Smooth muscle cell (in vitro differentiated cells): ENCODE results near the gene ERCC6L2. TPM values are rescaled to one million over a fixed set of nuclear protein-coding genes. Genes with fewer than 3 reads are reported as not detected.

Experiments used
- DNase-seq: peaks from one replicate; lab custom pipeline; 2025; ENCODE audit not compliant: unreplicated experiment; lab: John Stamatoyannopoulos, UW
- H2AFZ ChIP-seq: fragments of 200-600 bp; sonication (generic); 2 replicates; pipeline ENCODE4 v1.6.0; 2016; ENCODE audit warnings: antibody characterized with exemption, low read depth, mild to moderate bottlenecking
- H3F3A ChIP-seq: fragments of 200-600 bp; sonication (generic); 2 replicates; pipeline ENCODE4 v1.6.0; 2017; ENCODE audit warnings: antibody characterized with exemption, low read depth
- H3K27ac ChIP-seq: fragments of 200-600 bp; sonication (generic); 2 replicates; pipeline ENCODE4 v1.5.1; 2016; ENCODE audit warnings: low read depth, mild to moderate bottlenecking
- H3K27me3 ChIP-seq: fragments of 200-600 bp; sonication (generic); 2 replicates; pipeline ENCODE4 v1.6.1; 2016; ENCODE audit warnings: low read depth, mild to moderate bottlenecking
- H3K36me3 ChIP-seq: fragments of 200-600 bp; sonication (generic); 2 replicates; pipeline ENCODE4 v1.5.1; 2016; ENCODE audit warnings: low read depth
- H3K4me1 ChIP-seq: fragments of 200-600 bp; sonication (generic); 2 replicates; pipeline ENCODE4 v1.5.1; 2016; ENCODE audit warnings: low read depth
- H3K4me2 ChIP-seq: fragments of 200-600 bp; sonication (generic); 2 replicates; pipeline ENCODE4 v1.6.0; 2016; ENCODE audit warnings: mild to moderate bottlenecking
- H3K4me3 ChIP-seq: fragments of 200-600 bp; sonication (generic); 2 replicates; pipeline ENCODE4 v1.5.1; 2016; ENCODE audit warnings: mild to moderate bottlenecking
- H3K79me2 ChIP-seq: fragments of 200-600 bp; sonication (generic); 2 replicates; pipeline ENCODE4 v1.6.0; 2016; ENCODE audit warnings: low read depth, mild to moderate bottlenecking
- H3K9ac ChIP-seq: fragments of 200-600 bp; sonication (generic); 2 replicates; pipeline ENCODE4 v1.6.0; 2016; ENCODE audit warnings: low read depth
- H3K9me3 ChIP-seq: fragments of 200-600 bp; sonication (generic); replicated peaks from 2 replicates; pipeline ENCODE4 v1.5.1; 2016; ENCODE audit warnings: low read depth
- H4K20me1 ChIP-seq: fragments of 200-600 bp; sonication (generic); 2 replicates; pipeline ENCODE4 v1.6.0; 2016; ENCODE audit warnings: low read depth
- WGBS: methylation state at CpG from one replicate; pipeline ENCODE4 v1.1.7; 2016; ENCODE audit warnings: low lambda C conversion rate; 5-methylcytosine and 5-hydroxymethylcytosine counted together
- polyA plus RNA-seq: library from polyadenylated mRNA; unstranded; fragments of >200 nt; fragmentation: Nextera tagmentation; extraction: Ambion mirVana; gene quantifications from 2 replicates; pipeline ENCODE4 v1.2.1, GENCODE V29; 2016
- total RNA-seq: library from RNA; depleted of rRNA; stranded (reverse); fragments of >200 nt; gene quantifications from 2 replicates; pipeline ENCODE4 v1.2.3, GENCODE V29; 2014
- TF ChIP-seq, protein P1 (sequence below): fragments of 200-600 bp; sonication (generic); IDR thresholded peaks from 2 replicates; pipeline ENCODE4 v1.5.1; 2017; ENCODE audit warnings: borderline replicate concordance, mild to moderate bottlenecking, antibody characterized with exemption; ENCODE audit not compliant: insufficient read depth, poor library complexity, severe bottlenecking

The ERCC6L2 gene
- total and polyA plus RNA-seq, 2 experiments from 2014 or later, result 9.6 to 39.4 TPM

DNA sequence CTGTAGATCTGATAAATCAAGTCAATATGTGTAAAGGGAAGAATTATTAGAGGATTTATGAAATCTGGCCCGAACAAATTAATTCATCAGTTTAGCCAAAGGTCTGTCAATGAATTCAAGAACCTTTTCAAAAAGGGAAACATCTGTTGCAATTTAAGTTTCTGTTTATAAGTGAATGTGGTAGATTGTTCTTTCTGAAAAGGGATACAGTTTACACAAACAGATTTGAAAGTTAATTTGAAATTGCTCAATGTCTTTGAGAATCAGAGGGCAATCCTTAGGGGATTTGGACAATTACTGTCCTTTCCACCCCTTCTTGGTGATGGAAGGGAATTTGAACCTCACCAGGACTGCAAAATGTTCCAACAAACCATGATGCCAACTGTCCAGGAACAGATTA, 29.7 kb upstream of the ERCC6L2 start:
- Histone ChIP-seq H3K36me3 (no peaks in the 10 kb centered on the region), H2AFZ (no peak overlapping the region), H3K4me1 (no peaks in the 10 kb centered on the region), H3K9ac (no peak overlapping the region), H3K4me2 (no peak overlapping the region), H3K27ac (no peak overlapping the region), H4K20me1 (no peaks in the 10 kb centered on the region), H3F3A (no peaks in the 10 kb centered on the region), H3K9me3 (no peaks in the 10 kb centered on the region), H3K4me3 (no peak overlapping the region), H3K79me2 (no peaks in the 10 kb centered on the region), H3K27me3 (no peaks in the 10 kb centered on the region)
- no peak for DNase-seq
- TF ChIP-seq, protein P1, sequence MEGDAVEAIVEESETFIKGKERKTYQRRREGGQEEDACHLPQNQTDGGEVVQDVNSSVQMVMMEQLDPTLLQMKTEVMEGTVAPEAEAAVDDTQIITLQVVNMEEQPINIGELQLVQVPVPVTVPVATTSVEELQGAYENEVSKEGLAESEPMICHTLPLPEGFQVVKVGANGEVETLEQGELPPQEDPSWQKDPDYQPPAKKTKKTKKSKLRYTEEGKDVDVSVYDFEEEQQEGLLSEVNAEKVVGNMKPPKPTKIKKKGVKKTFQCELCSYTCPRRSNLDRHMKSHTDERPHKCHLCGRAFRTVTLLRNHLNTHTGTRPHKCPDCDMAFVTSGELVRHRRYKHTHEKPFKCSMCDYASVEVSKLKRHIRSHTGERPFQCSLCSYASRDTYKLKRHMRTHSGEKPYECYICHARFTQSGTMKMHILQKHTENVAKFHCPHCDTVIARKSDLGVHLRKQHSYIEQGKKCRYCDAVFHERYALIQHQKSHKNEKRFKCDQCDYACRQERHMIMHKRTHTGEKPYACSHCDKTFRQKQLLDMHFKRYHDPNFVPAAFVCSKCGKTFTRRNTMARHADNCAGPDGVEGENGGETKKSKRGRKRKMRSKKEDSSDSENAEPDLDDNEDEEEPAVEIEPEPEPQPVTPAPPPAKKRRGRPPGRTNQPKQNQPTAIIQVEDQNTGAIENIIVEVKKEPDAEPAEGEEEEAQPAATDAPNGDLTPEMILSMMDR, result no peak
- 97% methylated on average over 1 of the region's 1 CpG for WGBS

DNA sequence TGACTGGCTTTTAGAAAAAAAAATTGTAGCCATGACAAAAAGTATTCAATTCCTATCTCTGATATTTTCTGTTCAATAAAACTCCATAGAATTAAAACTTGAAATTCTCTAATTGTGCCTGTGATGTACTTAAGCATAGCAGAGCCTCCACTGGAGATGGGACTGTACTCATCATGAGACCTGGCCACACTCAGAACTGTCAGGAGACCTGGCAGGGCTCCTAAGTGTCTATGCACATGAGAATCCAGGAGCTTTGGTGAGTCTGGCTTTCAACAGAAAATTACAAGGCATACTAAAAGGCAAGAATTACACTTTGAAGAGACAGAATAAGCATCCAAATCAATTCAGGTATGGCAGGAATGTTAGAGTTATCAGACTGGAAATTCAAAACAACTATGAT, 26.7 kb upstream of the ERCC6L2 start:
- TF ChIP-seq, protein P1, result no peak
- Histone ChIP-seq H3K4me1 (no peaks in the 10 kb centered on the region), H3F3A (no peaks in the 10 kb centered on the region), H3K9ac (no peak overlapping the region), H4K20me1 (no peaks in the 10 kb centered on the region), H3K36me3 (no peaks in the 10 kb centered on the region), H3K9me3 (no peaks in the 10 kb centered on the region), H3K79me2 (no peaks in the 10 kb centered on the region), H3K4me2 (no peak overlapping the region), H3K4me3 (no peak overlapping the region), H3K27ac (no peak overlapping the region), H3K27me3 (no peaks in the 10 kb centered on the region), H2AFZ (no peak overlapping the region)
- DNase-seq, result no peak

DNA sequence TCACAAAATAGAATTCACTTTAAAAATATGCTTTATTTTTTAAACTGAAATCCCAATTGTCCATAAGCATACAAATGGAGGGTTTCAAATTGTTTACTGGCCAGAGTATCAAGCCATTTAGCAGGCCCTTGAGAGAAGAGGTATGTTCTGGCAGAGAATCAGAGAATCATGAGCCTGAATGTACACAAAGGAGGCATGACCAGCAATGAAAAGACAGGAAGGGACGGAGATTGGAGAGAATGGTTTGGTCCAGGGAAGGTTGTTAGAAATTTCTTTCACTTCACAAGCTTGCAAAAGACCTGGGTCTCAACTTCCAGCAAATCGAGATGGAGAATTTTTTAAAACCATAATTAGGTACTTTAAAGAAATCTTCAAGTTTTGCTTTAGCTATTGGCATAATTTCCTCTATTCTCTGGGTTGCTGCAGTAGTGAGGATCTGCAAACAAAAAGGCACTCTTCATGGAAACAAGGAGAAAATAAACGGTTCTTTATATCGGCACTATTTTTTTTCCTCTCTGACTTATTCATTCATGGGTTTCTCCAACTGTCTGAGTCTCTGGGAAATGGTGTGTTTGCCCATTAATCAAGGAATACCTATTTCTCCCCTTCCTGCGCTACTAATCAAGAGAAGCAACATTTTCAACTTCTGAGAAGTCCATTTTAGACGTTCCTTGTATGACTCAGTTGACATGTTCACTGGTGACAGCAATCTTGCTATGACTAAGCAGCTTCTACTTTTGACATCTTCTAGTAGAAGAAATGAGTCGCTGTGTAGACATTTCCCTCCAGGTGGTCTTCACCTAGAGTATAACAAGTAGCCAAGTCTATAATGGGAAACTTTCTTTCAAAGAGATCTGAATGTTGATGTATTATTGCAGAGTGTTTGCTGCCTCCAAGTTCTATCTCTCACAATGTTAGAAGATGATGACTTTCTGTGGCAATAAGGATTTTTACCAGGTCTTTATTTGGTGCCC, 23.1 kb upstream of the ERCC6L2 start:
- H3K9me3 ChIP-seq, result no peaks in the 10 kb centered on the region
- H3K9ac ChIP-seq, result no peak overlapping the region
- no peaks in the 10 kb centered on the region for H3K36me3 ChIP-seq
- TF ChIP-seq, protein P1, result no peak
- H3K4me2 ChIP-seq, result no peak overlapping the region
- no peak for DNase-seq
- no peak overlapping the region for H3K27ac ChIP-seq
- peaks cover 8% of the 10 kb centered on the region for H3K4me1 ChIP-seq
- H3F3A ChIP-seq, result no peaks in the 10 kb centered on the region
- no peaks in the 10 kb centered on the region for H4K20me1 ChIP-seq
- no peak overlapping the region for H3K4me3 ChIP-seq
- H3K79me2 ChIP-seq, result no peaks in the 10 kb centered on the region
- H3K27me3 ChIP-seq, result no peaks in the 10 kb centered on the region
- H2AFZ ChIP-seq, result no peak overlapping the region
- WGBS, result 71% methylated on average over 7 of the region's 7 CpGs
